H1 (cell line): ENCODE data around the gene LTBP3. TPM values are rescaled to one million over a fixed set of nuclear protein-coding genes. Genes with fewer than 3 reads are reported as not detected.
A peak's percentile ranks its signal among the peaks of the same experiment; 100 is the strongest.

ENCODE experiments used
- CHD2 ChIP-seq: IDR thresholded peaks from 2 replicates; pipeline ENCODE4 v1.6.1; 2012; ENCODE audit warnings: low read length, improper control_type of control experiment
- CTBP2 ChIP-seq: IDR thresholded peaks from 2 replicates; pipeline ENCODE4 v1.7.0; 2011; ENCODE audit warnings: borderline replicate concordance, mild to moderate bottlenecking, moderate library complexity, mixed read lengths, low read length; ENCODE audit not compliant: insufficient read depth, insufficient read length
- CTCF ChIP-seq, 3 experiments: IDR thresholded peaks; 1 replicate in 2 of 3; 2 replicates in 1 of 3; pipeline versions ENCODE4 v1.5.1 to v1.6.1; 2011; ENCODE audit warnings: low read length in 3 of 3, mild to moderate bottlenecking in 3 of 3, inconsistent platforms in 2 of 3, low read depth in 1 of 3, moderate library complexity in 1 of 3; ENCODE audit not compliant: insufficient read depth in 1 of 3; ENCODE audit errors: control extremely low read depth in 1 of 3
- HDAC6 ChIP-seq: IDR thresholded peaks from one replicate; pipeline ENCODE4 v1.7.1; 2012; ENCODE audit warnings: low read depth, mild to moderate bottlenecking, inconsistent platforms, low read length, moderate library complexity
- MAFK ChIP-seq: IDR thresholded peaks from 2 replicates; pipeline ENCODE4 v1.6.1; 2012; ENCODE audit warnings: low read depth, mild to moderate bottlenecking, improper control_type of control experiment, low read length
- NRF1 ChIP-seq: IDR thresholded peaks from 2 replicates; pipeline ENCODE4 v1.6.1; 2011; ENCODE audit warnings: mild to moderate bottlenecking, low read depth, low read length, improper control_type of control experiment
- PHF8 ChIP-seq: fragments of 200-600 bp; sonication (generic); conservative IDR thresholded peaks from 2 replicates; pipeline ENCODE4 v1.7.1; 2012; ENCODE audit warnings: low read depth, mild to moderate bottlenecking, inconsistent platforms, low read length, moderate library complexity
- POLR2A ChIP-seq, 2 experiments: IDR thresholded peaks; 1 replicate in 1 of 2; 2 replicates in 1 of 2; pipeline ENCODE4 v1.6.1; 2011; ENCODE audit warnings: low read depth in 2 of 2, low read length in 2 of 2, mild to moderate bottlenecking in 2 of 2; ENCODE audit errors: control extremely low read depth in 1 of 2
- SIN3A ChIP-seq, 2 experiments: IDR thresholded peaks in 1 of 2; conservative IDR thresholded peaks in 1 of 2; 2 replicates each; pipeline ENCODE4 v1.6.1; 2011 to 2012; ENCODE audit warnings: low read length in 2 of 2, improper control_type of control experiment in 1 of 2, low read depth in 1 of 2, mild to moderate bottlenecking in 1 of 2
- SP1 ChIP-seq: IDR thresholded peaks from 2 replicates; pipeline ENCODE4 v1.6.1; 2011; ENCODE audit warnings: low read depth, low read length
- SRF ChIP-seq: IDR thresholded peaks from 2 replicates; pipeline ENCODE4 v1.6.1; 2011; ENCODE audit warnings: mild to moderate bottlenecking, low read depth, low read length, moderate library complexity
- TBP ChIP-seq: IDR thresholded peaks from 2 replicates; pipeline ENCODE4 v1.6.1; 2011; ENCODE audit warnings: low read depth, low read length, improper control_type of control experiment
- polyA plus RNA-seq, 7 experiments: library from polyadenylated mRNA; depleted of rRNA in 3 of 7; stranded (reverse) in 5 of 7; unstranded in 2 of 7; fragments of >200 nt in 5 of 7; fragments of 200-250 nt in 2 of 7; gene quantifications; 1 replicate in 5 of 7; 2 replicates in 1 of 7; 4 replicates in 1 of 7; pipeline versions ENCODE4 v1.2.1 to v1.2.3, GENCODE V29; 2011 to 2013; ENCODE audit warnings: missing spikeins in 2 of 7, mixed read lengths in 2 of 7
- total RNA-seq: library from RNA; stranded (reverse); fragmentation: NEBNext Ultra II Directional; extraction: Animal tissue kit (Norgen Biotek cat#: 25700); gene quantifications from 2 replicates; pipeline ENCODE4 v1.2.1, GENCODE V29; 2021

The LTBP3 gene
- total and polyA plus RNA-seq, 2 of the 8 experiments (the other 6 are each of a cell fraction or from before 2014, with no cell fraction given), result 12.8 to 17.8 TPM

- TF ChIP-seq CTCF (IDR thresholded peaks at IDR 0.05; ENCODE audit: control extremely low read depth in 1 of 3, insufficient read depth in 1 of 3, low read depth in 1 of 3, low read length in 3 of 3), result no peak
- peak; percentile 100 for TF ChIP-seq POLR2A (IDR thresholded peaks at IDR 0.05; ENCODE audit: control extremely low read depth in 1 of 2, low read depth in 2 of 2, low read length in 2 of 2)
- peak; percentile 24; the same call in 1 of the 2 replicates for TF ChIP-seq NRF1
- TF ChIP-seq HDAC6, result peak; percentile 24
- TF ChIP-seq MAFK, result no peak; the same call in 1 of the 2 replicates
- no peak for TF ChIP-seq CTBP2
- TF ChIP-seq TBP, result peak; percentile 99
- TF ChIP-seq SP1, result peak; percentile 96
- TF ChIP-seq SIN3A (conservative IDR thresholded peaks at IDR 0.05 in 1 of 2, IDR thresholded peaks at IDR 0.05 in 1 of 2; ENCODE audit: low read depth in 1 of 2, low read length in 2 of 2), result peak in 1 of 2 experiments; percentile 89; a peak in 3 of 4 replicates
- TF ChIP-seq CHD2, result peak; percentile 95
- 0 out of 2 replicates have a peak, but pooled peaks have one; percentile 29 for TF ChIP-seq SRF
- peak; percentile 65 for TF ChIP-seq PHF8
Measured at GRCh38 chr11:65498977-65499712, 59.0 kb downstream of the LTBP3 start, which contains the start of gene MALAT1 (continued).
